Epithelial cell of proximal tubule (primary cell): ENCODE data around the gene SLC22A7. TPM values are rescaled to one million over a fixed set of nuclear protein-coding genes. Genes with fewer than 3 reads are reported as not detected.

ENCODE experiments used
- DNase-seq: peaks from one replicate; pipeline ENCODE4 v3.0.0-alpha.2; 2011; ENCODE audit warnings: low read depth
- H3K4me3 ChIP-seq: 2 replicates; pipeline ENCODE4 v1.5.1; 2011; ENCODE audit warnings: low read depth, mild to moderate bottlenecking, low read length
- total RNA-seq: library from RNA; depleted of rRNA; stranded (reverse); fragments of >200 nt; gene quantifications from 2 replicates; pipeline ENCODE4 v1.2.3, GENCODE V29; 2015
- TF ChIP-seq, protein P1 (sequence below): conservative IDR thresholded peaks from 2 replicates; pipeline ENCODE4 v1.5.1; 2012; ENCODE audit warnings: low read depth, mild to moderate bottlenecking, low read length

SLC22A7 gene
- total RNA-seq, 1 donor from 2014 or later = not detected

DNA sequence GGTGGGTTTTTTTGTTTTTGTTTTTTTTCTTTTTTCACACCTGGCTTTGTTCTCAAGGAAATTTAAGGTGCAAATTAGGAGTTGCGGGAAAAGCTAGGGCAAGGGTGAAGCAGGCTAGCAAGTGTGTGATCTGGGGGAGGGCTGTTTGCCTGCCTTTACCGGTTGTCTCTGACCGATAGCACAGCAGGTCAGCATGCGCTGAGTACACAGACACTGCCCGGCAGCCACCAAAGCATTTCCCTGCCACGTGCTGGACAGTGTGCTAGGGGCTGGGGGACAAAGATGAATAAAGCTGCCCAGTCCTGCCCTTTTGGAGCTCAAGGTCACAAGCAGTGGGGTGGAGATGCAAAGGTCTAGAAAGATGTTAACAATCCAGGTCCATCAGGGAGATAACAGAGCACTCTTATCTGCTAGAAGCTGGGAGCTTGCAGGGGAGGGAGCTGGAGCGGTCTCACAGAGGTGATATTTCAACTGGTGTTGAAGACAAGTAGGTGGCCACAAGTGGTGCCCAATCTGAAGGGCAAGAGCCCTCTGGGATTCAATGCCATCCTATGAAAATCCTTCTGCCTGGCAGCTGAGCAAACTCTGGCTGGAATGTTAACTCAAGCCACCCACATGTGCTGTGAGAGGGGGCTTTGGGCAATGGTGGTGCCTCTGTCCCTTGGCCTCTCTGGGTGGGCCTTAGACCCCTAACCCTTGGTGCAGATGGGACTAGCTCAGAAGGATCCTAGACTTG lies 30.3 kb upstream of the SLC22A7 start:
- no peak for DNase-seq
- TF ChIP-seq, protein P1, sequence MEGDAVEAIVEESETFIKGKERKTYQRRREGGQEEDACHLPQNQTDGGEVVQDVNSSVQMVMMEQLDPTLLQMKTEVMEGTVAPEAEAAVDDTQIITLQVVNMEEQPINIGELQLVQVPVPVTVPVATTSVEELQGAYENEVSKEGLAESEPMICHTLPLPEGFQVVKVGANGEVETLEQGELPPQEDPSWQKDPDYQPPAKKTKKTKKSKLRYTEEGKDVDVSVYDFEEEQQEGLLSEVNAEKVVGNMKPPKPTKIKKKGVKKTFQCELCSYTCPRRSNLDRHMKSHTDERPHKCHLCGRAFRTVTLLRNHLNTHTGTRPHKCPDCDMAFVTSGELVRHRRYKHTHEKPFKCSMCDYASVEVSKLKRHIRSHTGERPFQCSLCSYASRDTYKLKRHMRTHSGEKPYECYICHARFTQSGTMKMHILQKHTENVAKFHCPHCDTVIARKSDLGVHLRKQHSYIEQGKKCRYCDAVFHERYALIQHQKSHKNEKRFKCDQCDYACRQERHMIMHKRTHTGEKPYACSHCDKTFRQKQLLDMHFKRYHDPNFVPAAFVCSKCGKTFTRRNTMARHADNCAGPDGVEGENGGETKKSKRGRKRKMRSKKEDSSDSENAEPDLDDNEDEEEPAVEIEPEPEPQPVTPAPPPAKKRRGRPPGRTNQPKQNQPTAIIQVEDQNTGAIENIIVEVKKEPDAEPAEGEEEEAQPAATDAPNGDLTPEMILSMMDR = no peak
- H3K4me3 ChIP-seq = no peak overlapping the region

DNA sequence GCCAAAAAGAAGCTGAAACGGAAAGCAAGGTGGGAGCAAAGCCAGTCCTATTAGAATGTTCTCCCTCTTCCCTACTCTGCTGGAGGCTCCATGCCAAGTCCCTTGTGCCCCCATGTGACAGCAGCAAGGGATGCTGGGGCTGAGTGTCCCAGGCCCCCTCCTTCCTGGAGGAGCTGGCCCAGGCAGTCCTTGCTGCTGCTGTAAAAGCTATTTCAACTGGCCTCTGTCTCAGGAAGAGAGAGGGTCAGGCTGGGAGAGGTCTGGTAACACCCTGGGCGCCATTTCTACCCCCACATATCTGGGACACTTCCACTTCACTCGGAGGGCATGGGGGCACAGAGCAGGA lies 29.7 kb upstream of the SLC22A7 start:
- TF ChIP-seq, protein P1 = no peak
- H3K4me3 ChIP-seq = no peak overlapping the region
- DNase-seq = no peak

DNA sequence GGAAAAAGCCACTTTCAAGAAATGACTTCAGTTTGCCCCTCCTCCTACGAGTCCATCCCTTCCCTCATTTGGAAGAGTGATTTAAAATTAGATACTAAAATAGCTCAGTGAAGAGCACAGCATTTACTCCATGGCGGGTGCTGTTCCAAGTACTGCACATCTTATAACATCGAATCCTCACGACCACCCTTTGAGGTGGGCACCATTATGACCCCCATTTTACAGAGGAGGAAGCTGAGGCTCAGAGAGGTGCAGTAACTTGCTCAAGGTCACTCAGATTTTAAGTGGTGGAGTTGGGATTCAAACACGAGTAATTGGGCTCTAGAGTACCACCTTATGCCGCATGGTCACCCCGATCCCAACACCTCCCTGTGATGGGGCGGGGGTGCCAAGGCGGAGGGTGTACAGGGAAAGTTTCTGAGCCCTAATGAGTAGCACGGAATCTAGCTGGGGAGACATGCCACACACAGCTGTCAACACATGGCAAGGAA lies 29.2 kb upstream of the SLC22A7 start:
- H3K4me3 ChIP-seq = peak overlapping the region; percentile 42
- DNase-seq = no peak
- TF ChIP-seq, protein P1 = no peak

DNA sequence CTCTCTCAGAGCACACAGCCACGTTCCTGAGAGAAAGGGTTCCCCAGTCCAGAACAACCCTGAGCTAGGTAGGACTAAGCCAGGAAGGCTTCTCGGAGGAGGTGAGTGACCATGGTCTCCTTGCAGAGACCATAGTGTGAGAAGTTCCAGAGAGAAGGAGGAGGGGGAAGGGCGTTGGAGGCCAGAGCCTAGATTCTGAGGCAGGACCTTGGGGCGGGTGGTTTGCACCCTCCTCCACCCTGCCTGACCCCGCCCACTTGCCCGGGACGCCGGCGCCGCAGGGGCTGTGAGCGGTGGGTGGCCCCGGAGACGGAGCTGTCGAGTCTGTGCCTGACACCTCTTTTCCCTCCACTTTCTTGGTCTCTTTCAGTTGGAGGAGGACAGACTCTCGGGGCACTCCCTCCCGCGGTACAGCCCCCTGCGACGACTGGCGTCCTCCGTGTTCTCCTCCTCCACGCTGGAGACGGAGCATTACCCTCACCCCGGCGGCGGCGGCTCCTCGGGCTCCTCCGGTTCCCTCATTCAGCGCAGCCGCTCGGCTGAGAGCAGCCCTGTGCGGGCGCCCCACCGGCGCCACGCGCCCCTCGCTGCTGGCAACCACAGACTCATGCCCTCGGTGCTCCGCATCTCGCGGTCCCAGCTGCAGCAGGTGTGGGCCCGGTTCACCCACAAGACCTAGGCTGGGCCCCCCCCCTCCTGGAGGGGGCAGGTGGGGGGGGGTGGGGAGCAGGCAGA lies 28.6 kb upstream of the SLC22A7 start:
- peak overlapping the region; percentile 42 for H3K4me3 ChIP-seq
- TF ChIP-seq, protein P1 = no peak
- DNase-seq = no peak

DNA sequence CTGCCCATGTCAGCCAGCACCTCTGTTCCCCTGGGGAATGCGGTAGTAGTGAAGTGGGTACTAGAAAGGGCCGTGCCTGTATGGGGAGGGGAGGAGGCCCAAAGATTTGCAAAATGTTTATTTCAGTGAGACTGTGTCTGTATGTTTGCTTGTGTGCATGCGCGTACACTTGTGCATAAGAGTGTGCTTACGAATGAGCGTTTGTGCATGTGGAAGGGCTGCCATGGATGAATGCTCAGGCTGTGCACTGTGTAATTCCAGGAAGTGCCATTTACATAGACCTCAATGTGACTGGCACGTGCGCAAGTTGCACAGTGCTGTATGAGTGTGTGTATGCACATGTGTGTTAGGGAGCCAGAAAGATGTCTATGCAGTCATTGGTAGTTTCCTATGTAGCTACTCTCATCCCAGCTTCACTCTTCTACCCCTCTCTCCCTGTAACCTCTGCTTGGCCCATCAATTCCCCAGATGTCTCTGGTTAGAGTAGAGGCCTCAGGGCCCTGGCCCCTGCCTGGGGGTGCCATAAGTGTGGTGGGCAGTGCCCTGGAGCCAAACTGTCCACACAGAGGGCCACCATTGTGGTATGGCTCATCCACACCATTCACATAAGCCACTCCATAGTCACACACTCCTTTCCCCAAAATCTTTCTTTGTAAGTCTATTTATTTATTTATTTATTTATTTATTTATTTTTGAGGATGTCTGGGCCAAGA lies 26.8 kb upstream of the SLC22A7 start:
- DNase-seq = no peak
- TF ChIP-seq, protein P1 = no peak
- H3K4me3 ChIP-seq = no peak overlapping the region

DNA sequence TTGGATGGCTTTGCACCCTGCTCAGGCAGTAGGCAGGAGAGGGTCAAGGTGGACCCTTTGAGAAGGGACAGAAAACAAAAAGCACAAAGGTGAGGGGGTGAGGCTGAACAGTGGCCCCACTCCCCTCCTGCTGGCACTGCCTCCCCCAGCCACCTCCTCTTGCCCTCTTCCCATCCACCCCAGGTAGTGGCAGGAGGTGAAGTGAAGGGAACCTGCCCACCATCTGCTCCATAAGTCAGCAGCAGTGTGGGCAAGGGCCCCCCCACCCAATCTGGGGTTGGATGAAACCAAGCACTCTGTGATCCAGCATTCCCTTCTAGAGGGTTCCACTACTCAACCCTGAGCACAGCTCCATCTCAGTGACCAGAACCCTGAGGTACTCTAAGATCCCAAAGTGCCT lies 26.1 kb upstream of the SLC22A7 start:
- H3K4me3 ChIP-seq = no peak overlapping the region
- DNase-seq = no peak
- TF ChIP-seq, protein P1 = no peak
